ENCODE measurements around the gene ANO1.

- TF ChIP-seq CTCF (IDR thresholded peaks at IDR 0.05; ENCODE audit: insufficient read depth, low read length, poor library complexity, severe bottlenecking) (no peak), EZH2phosphoT487 (conservative IDR thresholded peaks at IDR 0.05; ENCODE audit: low read length) (no peak)
These were observed 155.8 kb downstream of the ANO1 start for GRCh38 chr11:70233962-70234361.

Data from SU-DHL-6 (cell line).